Measurements from ENCODE around the gene COPB1.
"Not testable (repeated sequence)": the region's sequence is repeated elsewhere in the genome, so short reads cannot be mapped to it uniquely, and the experiment has no call there.

The COPB1 gene

GRCh38 chr11:14499560-14500180 lies at the start of gene COPB1:
Gene COPB1, minus strand, starts transcription at chr11:14499811. Its CDS starts 883 bp downstream, at chr11:14498928.
- peak; percentile 94 for DNase-seq (ENCODE audit: low spot score)

- DNase-seq (ENCODE audit: low spot score) = no peak
Measured at GRCh38 chr11:14547440-14547839, 47.8 kb upstream of the COPB1 start.

- DNase-seq (ENCODE audit: low spot score) = no peak
Measured at GRCh38 chr11:14546672-14547071, 47.1 kb upstream of the COPB1 start.

GRCh38 chr11:14544611-14545010 lies 45.0 kb upstream of the COPB1 start:
- DNase-seq (ENCODE audit: low spot score) = peak; percentile 43

GRCh38 chr11:14543260-14543659 lies 43.6 kb upstream of the COPB1 start:
- DNase-seq (ENCODE audit: low spot score) = no peak

GRCh38 chr11:14542324-14542723 lies 42.7 kb upstream of the COPB1 start:
- DNase-seq (ENCODE audit: low spot score) = no peak

- DNase-seq (ENCODE audit: low spot score) = no peak
Measured at GRCh38 chr11:14541192-14541947, 41.8 kb upstream of the COPB1 start.

GRCh38 chr11:14539982-14540421 lies 40.4 kb upstream of the COPB1 start:
- DNase-seq (ENCODE audit: low spot score) = no peak

GRCh38 chr11:14538926-14539554 lies 39.4 kb upstream of the COPB1 start:
- no peak for DNase-seq (ENCODE audit: low spot score)

- DNase-seq (ENCODE audit: low spot score) = no peak
Measured at GRCh38 chr11:14538271-14538925, 38.8 kb upstream of the COPB1 start.

- peak; percentile 61 for DNase-seq (ENCODE audit: low spot score)
Measured at GRCh38 chr11:14537134-14537599, 37.6 kb upstream of the COPB1 start.

- DNase-seq (ENCODE audit: low spot score) = not testable (repeated sequence)
Measured at GRCh38 chr11:14535166-14535565, 35.6 kb upstream of the COPB1 start.

- DNase-seq (ENCODE audit: low spot score) = no peak
Measured at GRCh38 chr11:14529951-14530350, 30.3 kb upstream of the COPB1 start.

- no peak for DNase-seq (ENCODE audit: low spot score)
Measured at GRCh38 chr11:14529321-14529720, 29.7 kb upstream of the COPB1 start.

- no peak for DNase-seq (ENCODE audit: low spot score)
Measured at GRCh38 chr11:14522801-14523200, 23.2 kb upstream of the COPB1 start.

GRCh38 chr11:14522245-14522644 lies 22.6 kb upstream of the COPB1 start:
- DNase-seq (ENCODE audit: low spot score) = no peak

GRCh38 chr11:14520747-14521151 lies 21.1 kb upstream of the COPB1 start:
- no peak for DNase-seq (ENCODE audit: low spot score)

GRCh38 chr11:14519917-14520746 lies 20.5 kb upstream of the COPB1 start, which contains the start of gene PSMA1:
Gene PSMA1, minus strand, starts transcription at chr11:14520386. Its CDS starts 87 bp downstream, at chr11:14520299.
- peak; percentile 91 for DNase-seq (ENCODE audit: low spot score)

- DNase-seq (ENCODE audit: low spot score) = peak; percentile 46
Measured at GRCh38 chr11:14519597-14519916, 19.9 kb upstream of the COPB1 start.

- DNase-seq (ENCODE audit: low spot score) = no peak
Measured at GRCh38 chr11:14518820-14519219, 19.2 kb upstream of the COPB1 start.

GRCh38 chr11:14513800-14514199 lies 14.2 kb upstream of the COPB1 start:
- no peak for DNase-seq (ENCODE audit: low spot score)

- DNase-seq (ENCODE audit: low spot score) = no peak
Measured at GRCh38 chr11:14506532-14506931, 6.9 kb upstream of the COPB1 start.
